Measurements from ENCODE around the gene TAF1A. TPM values are rescaled to one million over a fixed set of nuclear protein-coding genes. Genes with fewer than 3 reads are reported as not detected.

The TAF1A gene
- total and polyA plus RNA-seq, 2 donors (not counting 1 experiment from before 2014, with no cell fraction given): 7.2 to 15.2 TPM

DNA sequence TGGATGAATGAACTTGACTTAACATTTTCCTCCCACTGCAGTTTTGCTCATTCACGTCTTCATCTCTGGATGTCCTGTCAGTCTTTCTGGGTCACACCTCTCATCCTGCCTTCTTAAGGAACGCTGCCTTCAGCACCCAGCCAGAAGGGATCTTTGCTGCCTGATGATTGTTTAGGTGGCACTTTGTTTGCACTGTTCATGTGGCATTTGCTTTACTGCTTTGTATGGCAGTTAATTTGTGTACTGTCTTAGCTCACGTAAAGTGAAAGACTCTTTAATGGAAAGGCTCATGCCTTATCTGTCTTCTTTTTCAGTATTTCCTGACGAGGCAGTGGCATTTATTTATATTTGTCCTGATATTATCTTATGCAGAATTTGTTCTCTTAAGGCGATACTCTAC lies 33.0 kb upstream of the TAF1A start:
- Histone ChIP-seq H3K27ac (ENCODE audit: insufficient read depth, low read length) (no peak overlapping the region), H3K27me3 (ENCODE audit: control insufficient read depth, insufficient read depth, low read length) (no peaks in the 10 kb centered on the region), H3K9ac (ENCODE audit: insufficient read depth, low read length) (no peak overlapping the region), H3K4me2 (ENCODE audit: extremely low read depth, insufficient read depth, low read length) (no peak overlapping the region), H4K20me1 (ENCODE audit: control insufficient read depth, extremely low read depth, insufficient read depth, low read length) (no peaks in the 10 kb centered on the region), H2AFZ (ENCODE audit: low read length) (no peak overlapping the region), H3K4me1 (ENCODE audit: control insufficient read depth, extremely low read depth, insufficient read depth, low read length) (peaks cover 3% of the 10 kb centered on the region), H3K4me3 (replicated peaks in 1 of 4; ENCODE audit: control extremely low read depth in 1 of 4, insufficient read depth in 1 of 4, low read depth in 3 of 4, low read length in 4 of 4) (no peak overlapping the region), H3K79me2 (ENCODE audit: control insufficient read depth, insufficient read depth, low read length) (peaks cover 15% of the 10 kb centered on the region), H3K9me3 (ENCODE audit: control insufficient read depth, insufficient read depth, low read depth, low read length) (no peaks in the 10 kb centered on the region), H3K36me3 (ENCODE audit: control insufficient read depth, insufficient read depth, low read length) (peaks cover 4% of the 10 kb centered on the region)
- no peak for TF ChIP-seq EZH2 (IDR thresholded peaks at IDR 0.05; ENCODE audit: low read length, missing control alignments)
- TF ChIP-seq, protein P1, sequence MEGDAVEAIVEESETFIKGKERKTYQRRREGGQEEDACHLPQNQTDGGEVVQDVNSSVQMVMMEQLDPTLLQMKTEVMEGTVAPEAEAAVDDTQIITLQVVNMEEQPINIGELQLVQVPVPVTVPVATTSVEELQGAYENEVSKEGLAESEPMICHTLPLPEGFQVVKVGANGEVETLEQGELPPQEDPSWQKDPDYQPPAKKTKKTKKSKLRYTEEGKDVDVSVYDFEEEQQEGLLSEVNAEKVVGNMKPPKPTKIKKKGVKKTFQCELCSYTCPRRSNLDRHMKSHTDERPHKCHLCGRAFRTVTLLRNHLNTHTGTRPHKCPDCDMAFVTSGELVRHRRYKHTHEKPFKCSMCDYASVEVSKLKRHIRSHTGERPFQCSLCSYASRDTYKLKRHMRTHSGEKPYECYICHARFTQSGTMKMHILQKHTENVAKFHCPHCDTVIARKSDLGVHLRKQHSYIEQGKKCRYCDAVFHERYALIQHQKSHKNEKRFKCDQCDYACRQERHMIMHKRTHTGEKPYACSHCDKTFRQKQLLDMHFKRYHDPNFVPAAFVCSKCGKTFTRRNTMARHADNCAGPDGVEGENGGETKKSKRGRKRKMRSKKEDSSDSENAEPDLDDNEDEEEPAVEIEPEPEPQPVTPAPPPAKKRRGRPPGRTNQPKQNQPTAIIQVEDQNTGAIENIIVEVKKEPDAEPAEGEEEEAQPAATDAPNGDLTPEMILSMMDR (conservative IDR thresholded peaks at IDR 0.05 in 1 of 2, IDR thresholded peaks at IDR 0.05 in 1 of 2; ENCODE audit: low read depth in 1 of 2, low read length in 2 of 2): no peak
- DNase-seq (ENCODE audit: low read depth in 2 of 2): no peak

GRCh38 chr1:222620566-222620965 lies 30.8 kb upstream of the TAF1A start:
- peaks cover 7% of the 10 kb centered on the region for H3K4me1 ChIP-seq (ENCODE audit: control insufficient read depth, extremely low read depth, insufficient read depth, low read length)
- no peaks in the 10 kb centered on the region for H4K20me1 ChIP-seq (ENCODE audit: control insufficient read depth, extremely low read depth, insufficient read depth, low read length)
- H3K9ac ChIP-seq (ENCODE audit: insufficient read depth, low read length): no peak overlapping the region
- TF ChIP-seq EZH2 (IDR thresholded peaks at IDR 0.05; ENCODE audit: low read length, missing control alignments): no peak
- no peaks in the 10 kb centered on the region for H3K27me3 ChIP-seq (ENCODE audit: control insufficient read depth, insufficient read depth, low read length)
- H3K27ac ChIP-seq (ENCODE audit: insufficient read depth, low read length): no peak overlapping the region
- no peak overlapping the region for H2AFZ ChIP-seq (ENCODE audit: low read length)
- no peaks in the 10 kb centered on the region for H3K9me3 ChIP-seq (ENCODE audit: control insufficient read depth, insufficient read depth, low read depth, low read length)
- H3K79me2 ChIP-seq (ENCODE audit: control insufficient read depth, insufficient read depth, low read length): peaks cover 15% of the 10 kb centered on the region
- peaks cover 2% of the 10 kb centered on the region for H3K36me3 ChIP-seq (ENCODE audit: control insufficient read depth, insufficient read depth, low read length)
- DNase-seq (ENCODE audit: low read depth in 2 of 2): no peak
- H3K4me2 ChIP-seq (ENCODE audit: extremely low read depth, insufficient read depth, low read length): no peak overlapping the region
- H3K4me3 ChIP-seq (replicated peaks in 1 of 4; ENCODE audit: control extremely low read depth in 1 of 4, insufficient read depth in 1 of 4, low read depth in 3 of 4, low read length in 4 of 4): peak overlapping the region in 1 of 4 experiments; percentile 6

DNA sequence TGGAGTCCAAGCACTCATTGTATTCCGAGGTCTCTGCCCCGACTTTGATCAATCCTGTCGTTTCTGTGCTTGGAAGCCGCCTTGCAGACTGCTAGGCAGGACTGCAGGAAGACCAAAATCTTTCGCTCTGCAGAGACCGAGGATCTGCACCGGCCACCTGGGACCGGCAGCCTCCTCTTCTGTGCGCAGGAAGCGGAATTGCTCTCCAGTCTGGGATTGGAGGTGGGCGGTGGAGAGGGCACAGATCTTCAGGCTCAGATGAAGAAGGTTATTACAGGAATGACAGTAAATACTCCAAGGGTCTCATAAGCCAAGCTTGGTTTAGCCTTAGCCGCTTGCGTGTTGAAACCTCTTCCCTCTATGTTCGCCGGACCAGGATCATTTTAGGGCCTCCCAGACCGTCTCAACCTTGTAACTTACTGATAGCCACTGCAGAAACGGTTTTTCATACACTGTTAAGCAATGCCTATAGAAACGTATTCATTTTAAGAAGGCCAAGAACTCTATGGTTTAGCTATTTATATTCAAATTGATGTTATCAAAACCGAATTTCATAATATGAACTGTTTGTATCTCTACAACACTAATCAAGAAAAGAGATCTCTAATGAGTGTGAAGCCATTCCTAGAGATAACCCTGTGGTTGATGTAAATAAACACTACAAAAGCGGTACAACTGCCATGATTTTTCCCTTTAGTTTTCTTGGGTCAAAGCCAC lies 29.3 kb upstream of the TAF1A start:
- H3K27ac ChIP-seq (ENCODE audit: insufficient read depth, low read length): peak overlapping the region; percentile 51
- peak overlapping the region; percentile 81 to 89 (median 88) for H3K4me3 ChIP-seq (replicated peaks in 1 of 4; ENCODE audit: control extremely low read depth in 1 of 4, insufficient read depth in 1 of 4, low read depth in 3 of 4, low read length in 4 of 4)
- peaks cover 7% of the 10 kb centered on the region for H3K4me1 ChIP-seq (ENCODE audit: control insufficient read depth, extremely low read depth, insufficient read depth, low read length)
- no peaks in the 10 kb centered on the region for H3K9me3 ChIP-seq (ENCODE audit: control insufficient read depth, insufficient read depth, low read depth, low read length)
- H3K36me3 ChIP-seq (ENCODE audit: control insufficient read depth, insufficient read depth, low read length): peaks cover 2% of the 10 kb centered on the region
- TF ChIP-seq, protein P1 (conservative IDR thresholded peaks at IDR 0.05 in 1 of 2, IDR thresholded peaks at IDR 0.05 in 1 of 2; ENCODE audit: low read depth in 1 of 2, low read length in 2 of 2): no peak
- TF ChIP-seq EZH2 (IDR thresholded peaks at IDR 0.05; ENCODE audit: low read length, missing control alignments): no peak
- peaks cover 15% of the 10 kb centered on the region for H3K79me2 ChIP-seq (ENCODE audit: control insufficient read depth, insufficient read depth, low read length)
- peak overlapping the region; percentile 95 for H3K4me2 ChIP-seq (ENCODE audit: extremely low read depth, insufficient read depth, low read length)
- H4K20me1 ChIP-seq (ENCODE audit: control insufficient read depth, extremely low read depth, insufficient read depth, low read length): no peaks in the 10 kb centered on the region
- peak; percentile 35 to 48 for DNase-seq (ENCODE audit: low read depth in 2 of 2)
- peak overlapping the region; percentile 75 for H2AFZ ChIP-seq (ENCODE audit: low read length)
- no peaks in the 10 kb centered on the region for H3K27me3 ChIP-seq (ENCODE audit: control insufficient read depth, insufficient read depth, low read length)
- H3K9ac ChIP-seq (ENCODE audit: insufficient read depth, low read length): peak overlapping the region; percentile 93
